ENCODE results near the gene CCDC188. TPM values are rescaled to one million over a fixed set of nuclear protein-coding genes. Genes with fewer than 3 reads are reported as not detected.

CCDC188 gene
- total RNA-seq, 1 experiment from 2014 or later: not detected

- no peak overlapping the region for H3K4me2 ChIP-seq
- BruUV-seq (replicated peaks): no TSS peak
- no peaks in the 10 kb centered on the region for H3F3A ChIP-seq (ENCODE audit: insufficient read depth, low read depth)
Observed at GRCh38 chr22:20151276-20151588, 377 bp upstream of the CCDC188 start.

GRCh38 chr22:20149257-20150250 is 1.3 kb downstream of the CCDC188 start:
- no TSS peak for BruUV-seq (replicated peaks)
- Histone ChIP-seq H2AFZ (no peak overlapping the region), H3K36me3 (ENCODE audit: low read depth) (no peaks in the 10 kb centered on the region), H3K4me2 (no peak overlapping the region), H3K4me1 (replicated peaks; ENCODE audit: insufficient read depth) (no peaks in the 10 kb centered on the region), H4K20me1 (ENCODE audit: insufficient read depth) (no peaks in the 10 kb centered on the region), H3K27ac (no peak overlapping the region), H3K9me3 (ENCODE audit: insufficient read depth, low read depth) (no peaks in the 10 kb centered on the region), H3K4me3 (no peak overlapping the region), H3F3A (ENCODE audit: insufficient read depth, low read depth) (no peaks in the 10 kb centered on the region), H3K27me3 (ENCODE audit: insufficient read depth, low read depth) (no peaks in the 10 kb centered on the region), H3K79me2 (ENCODE audit: low read depth) (no peaks in the 10 kb centered on the region), H3K9me2 (ENCODE audit: insufficient read depth) (no peaks in the 10 kb centered on the region)
- CTCF ChIA-PET: no interaction called here
- intact Hi-C loops (cut with micrococcal nuclease; ENCODE audit: unreplicated experiment): loop anchor here (10.0 kb wide), 2 partner anchors 305 to 545 kb away; no protein-coding TSS in a partner anchor
- POLR2A ChIA-PET (ENCODE audit: unreplicated experiment): no interaction called here
- DNase-seq: no peak
- no peak for TF ChIP-seq CTCF (conservative IDR thresholded peaks at IDR 0.05)
- TF ChIP-seq EZH2 (IDR thresholded peaks at IDR 0.05; ENCODE audit: low read depth): no peak

More at GRCh38 chr22:20151276-20151588, 377 bp upstream of the CCDC188 start:
- TF ChIP-seq CTCF (conservative IDR thresholded peaks at IDR 0.05): no peak
- no peak for TF ChIP-seq EZH2 (IDR thresholded peaks at IDR 0.05; ENCODE audit: low read depth)
- Histone ChIP-seq H3K4me3 (no peak overlapping the region), H3K27ac (no peak overlapping the region), H3K4me1 (replicated peaks; ENCODE audit: insufficient read depth) (no peaks in the 10 kb centered on the region), H2AFZ (no peak overlapping the region), H4K20me1 (ENCODE audit: insufficient read depth) (no peaks in the 10 kb centered on the region), H3K9me2 (ENCODE audit: insufficient read depth) (no peaks in the 10 kb centered on the region), H3K27me3 (ENCODE audit: insufficient read depth, low read depth) (no peaks in the 10 kb centered on the region), H3K9me3 (ENCODE audit: insufficient read depth, low read depth) (no peaks in the 10 kb centered on the region), H3K36me3 (ENCODE audit: low read depth) (no peaks in the 10 kb centered on the region), H3K79me2 (ENCODE audit: low read depth) (no peaks in the 10 kb centered on the region)
- intact Hi-C loops (cut with micrococcal nuclease; ENCODE audit: unreplicated experiment): loop anchor here (10.0 kb wide), 2 partner anchors 304 to 544 kb away; no protein-coding TSS in a partner anchor
- ChIA-PET CTCF (interaction anchor here (0.6 kb wide), 1 partner anchor 463 kb away, joined by 4 read pairs; no protein-coding TSS in a partner anchor), POLR2A (ENCODE audit: unreplicated experiment) (no interaction called here)
- DNase-seq: no peak

- Histone ChIP-seq H3F3A (ENCODE audit: insufficient read depth, low read depth) (no peaks in the 10 kb centered on the region), H4K20me1 (ENCODE audit: insufficient read depth) (no peaks in the 10 kb centered on the region), H3K9me2 (ENCODE audit: insufficient read depth) (no peaks in the 10 kb centered on the region), H3K79me2 (ENCODE audit: low read depth) (no peaks in the 10 kb centered on the region), H3K4me3 (no peak overlapping the region), H3K27ac (no peak overlapping the region), H3K27me3 (ENCODE audit: insufficient read depth, low read depth) (no peaks in the 10 kb centered on the region), H3K36me3 (ENCODE audit: low read depth) (no peaks in the 10 kb centered on the region), H3K9me3 (ENCODE audit: insufficient read depth, low read depth) (no peaks in the 10 kb centered on the region), H3K4me2 (no peak overlapping the region), H2AFZ (no peak overlapping the region), H3K4me1 (replicated peaks; ENCODE audit: insufficient read depth) (no peaks in the 10 kb centered on the region)
- intact Hi-C loops (cut with micrococcal nuclease; ENCODE audit: unreplicated experiment): no loop called here
- BruUV-seq (replicated peaks): no TSS peak
- POLR2A ChIA-PET (ENCODE audit: unreplicated experiment): no interaction called here
- CTCF ChIA-PET: no interaction called here
- no peak for TF ChIP-seq EZH2 (IDR thresholded peaks at IDR 0.05; ENCODE audit: low read depth)
- TF ChIP-seq CTCF (conservative IDR thresholded peaks at IDR 0.05): no peak
- no peak for DNase-seq
Observed at GRCh38 chr22:20148414-20148813, 2.4 kb downstream of the CCDC188 start.
